ENCODE measurements around the gene TAB2.

DNA sequence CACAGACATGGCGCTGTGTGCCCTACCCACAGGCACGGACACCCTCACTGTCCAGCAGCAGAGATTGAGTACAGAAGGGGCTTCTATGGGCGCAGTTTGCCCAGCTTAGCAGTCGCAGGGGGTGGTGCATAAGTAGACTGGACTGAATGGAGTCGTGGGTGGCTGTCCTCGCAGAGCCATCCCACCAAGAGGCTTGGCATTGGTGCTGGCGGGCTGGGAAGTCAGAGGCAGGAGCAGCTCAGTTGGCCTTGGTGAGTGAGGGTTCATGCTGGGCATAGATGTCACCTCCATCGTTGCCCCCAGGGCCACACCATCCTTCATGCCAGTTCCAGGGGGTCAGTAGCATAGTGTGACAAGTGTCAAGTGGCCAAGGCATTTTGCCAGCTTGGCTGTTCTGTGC lies 107.7 kb downstream of the TAB2 start:
- TF ChIP-seq POLR2AphosphoS5 (IDR thresholded peaks at IDR 0.05; ENCODE audit: low read depth, low read length) (no peak), TAF1 (IDR thresholded peaks at IDR 0.05; ENCODE audit: borderline replicate concordance, insufficient read depth, low read length) (no peak)
- TF ChIP-seq, protein P1, sequence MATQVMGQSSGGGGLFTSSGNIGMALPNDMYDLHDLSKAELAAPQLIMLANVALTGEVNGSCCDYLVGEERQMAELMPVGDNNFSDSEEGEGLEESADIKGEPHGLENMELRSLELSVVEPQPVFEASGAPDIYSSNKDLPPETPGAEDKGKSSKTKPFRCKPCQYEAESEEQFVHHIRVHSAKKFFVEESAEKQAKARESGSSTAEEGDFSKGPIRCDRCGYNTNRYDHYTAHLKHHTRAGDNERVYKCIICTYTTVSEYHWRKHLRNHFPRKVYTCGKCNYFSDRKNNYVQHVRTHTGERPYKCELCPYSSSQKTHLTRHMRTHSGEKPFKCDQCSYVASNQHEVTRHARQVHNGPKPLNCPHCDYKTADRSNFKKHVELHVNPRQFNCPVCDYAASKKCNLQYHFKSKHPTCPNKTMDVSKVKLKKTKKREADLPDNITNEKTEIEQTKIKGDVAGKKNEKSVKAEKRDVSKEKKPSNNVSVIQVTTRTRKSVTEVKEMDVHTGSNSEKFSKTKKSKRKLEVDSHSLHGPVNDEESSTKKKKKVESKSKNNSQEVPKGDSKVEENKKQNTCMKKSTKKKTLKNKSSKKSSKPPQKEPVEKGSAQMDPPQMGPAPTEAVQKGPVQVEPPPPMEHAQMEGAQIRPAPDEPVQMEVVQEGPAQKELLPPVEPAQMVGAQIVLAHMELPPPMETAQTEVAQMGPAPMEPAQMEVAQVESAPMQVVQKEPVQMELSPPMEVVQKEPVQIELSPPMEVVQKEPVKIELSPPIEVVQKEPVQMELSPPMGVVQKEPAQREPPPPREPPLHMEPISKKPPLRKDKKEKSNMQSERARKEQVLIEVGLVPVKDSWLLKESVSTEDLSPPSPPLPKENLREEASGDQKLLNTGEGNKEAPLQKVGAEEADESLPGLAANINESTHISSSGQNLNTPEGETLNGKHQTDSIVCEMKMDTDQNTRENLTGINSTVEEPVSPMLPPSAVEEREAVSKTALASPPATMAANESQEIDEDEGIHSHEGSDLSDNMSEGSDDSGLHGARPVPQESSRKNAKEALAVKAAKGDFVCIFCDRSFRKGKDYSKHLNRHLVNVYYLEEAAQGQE (IDR thresholded peaks at IDR 0.05; ENCODE audit: insufficient read depth in 1 of 2, low read depth in 2 of 2, low read length in 2 of 2): no peak
